ENCODE measurements around the gene CTSD.

- TF ChIP-seq POLR2A (IDR thresholded peaks at IDR 0.05) = no peak
- TF ChIP-seq, protein P1, sequence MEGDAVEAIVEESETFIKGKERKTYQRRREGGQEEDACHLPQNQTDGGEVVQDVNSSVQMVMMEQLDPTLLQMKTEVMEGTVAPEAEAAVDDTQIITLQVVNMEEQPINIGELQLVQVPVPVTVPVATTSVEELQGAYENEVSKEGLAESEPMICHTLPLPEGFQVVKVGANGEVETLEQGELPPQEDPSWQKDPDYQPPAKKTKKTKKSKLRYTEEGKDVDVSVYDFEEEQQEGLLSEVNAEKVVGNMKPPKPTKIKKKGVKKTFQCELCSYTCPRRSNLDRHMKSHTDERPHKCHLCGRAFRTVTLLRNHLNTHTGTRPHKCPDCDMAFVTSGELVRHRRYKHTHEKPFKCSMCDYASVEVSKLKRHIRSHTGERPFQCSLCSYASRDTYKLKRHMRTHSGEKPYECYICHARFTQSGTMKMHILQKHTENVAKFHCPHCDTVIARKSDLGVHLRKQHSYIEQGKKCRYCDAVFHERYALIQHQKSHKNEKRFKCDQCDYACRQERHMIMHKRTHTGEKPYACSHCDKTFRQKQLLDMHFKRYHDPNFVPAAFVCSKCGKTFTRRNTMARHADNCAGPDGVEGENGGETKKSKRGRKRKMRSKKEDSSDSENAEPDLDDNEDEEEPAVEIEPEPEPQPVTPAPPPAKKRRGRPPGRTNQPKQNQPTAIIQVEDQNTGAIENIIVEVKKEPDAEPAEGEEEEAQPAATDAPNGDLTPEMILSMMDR (IDR thresholded peaks at IDR 0.05) = no peak
These were observed 10.9 kb downstream of the CTSD start for GRCh38 chr11:1752907-1753228.

Measured in tibial nerve (tissue), 3 donors.